K562 (cell line): ENCODE measurements around the gene MACROD2. TPM values are rescaled to one million over a fixed set of nuclear protein-coding genes. Genes with fewer than 3 reads are reported as not detected.

Experiments used
- CUX1 ChIP-seq: fragments of 200-800 bp; sonication (Bioruptor generic); IDR thresholded peaks from 2 replicates; pipeline ENCODE4 v1.6.1; 2016; ENCODE audit warnings: missing genetic modification characterization, missing compliant biosample characterization
- MAX ChIP-seq: sonication (generic); formaldehyde crosslinking; IDR thresholded peaks from 2 replicates; pipeline ENCODE4 v1.9.0; 2022; ENCODE audit warnings: mild to moderate bottlenecking, missing genetic modification reagents
- PYGO2 ChIP-seq: fragments of 450-650 bp; IDR thresholded peaks from 2 replicates; pipeline ENCODE4 v1.6.1; 2016; ENCODE audit warnings: mild to moderate bottlenecking, missing genetic modification characterization, moderate library complexity, missing compliant biosample characterization
- REST ChIP-seq, 2 experiments: fragments of 450-650 bp; formaldehyde crosslinking in 1 of 2; IDR thresholded peaks; 2 replicates each; pipeline versions ENCODE4 v1.4.0 to v1.6.1; 2014 to 2020; ENCODE audit warnings: mild to moderate bottlenecking in 2 of 2, borderline replicate concordance in 1 of 2, low read depth in 1 of 2
- USF2 ChIP-seq: sonication (generic); formaldehyde crosslinking; IDR thresholded peaks from 2 replicates; pipeline ENCODE4 v1.5.0; 2020; ENCODE audit warnings: missing genetic modification reagents
- polyA plus RNA-seq, 8 experiments: library from polyadenylated mRNA; depleted of rRNA in 4 of 8; stranded (reverse) in 5 of 8; unstranded in 3 of 8; fragments of >200 nt; fragmentation: Nextera tagmentation in 2 of 8; fragmentation: Illumina TruSeq in 1 of 8; extraction: Ambion mirVana in 2 of 8; extraction: Trizol in 1 of 8; gene quantifications; 2 replicates each; pipeline versions ENCODE4 v1.2.1 to v1.2.3, GENCODE V29; 2011 to 2014; ENCODE audit warnings: inconsistent platforms in 1 of 8, missing spikeins in 1 of 8
- total RNA-seq, 7 experiments: library from RNA; depleted of rRNA in 6 of 7; stranded (reverse); fragments of >200 nt in 6 of 7; fragmentation: Illumina TruSeq in 2 of 7; extraction: Trizol in 2 of 7; gene quantifications; 2 replicates each; pipeline versions ENCODE4 v1.2.1 to v1.2.3, GENCODE V29; 2011 to 2021; ENCODE audit warnings: low replicate concordance in 1 of 7

The MACROD2 gene
- total and polyA plus RNA-seq, 9 of the 15 experiments (the other 6 are each of a cell fraction or from before 2014, with no cell fraction given): not detected

GRCh38 chr20:15823718-15824117, 1828.4 kb downstream of the MACROD2 start (continued):
- no peak for TF ChIP-seq PYGO2 (tag)
- TF ChIP-seq CUX1 (CRISPR knock-in tag): no peak
- TF ChIP-seq USF2 (CRISPR knock-in tag): no peak
- no peak for TF ChIP-seq REST (IDR thresholded peaks at IDR 0.05; ENCODE audit: borderline replicate concordance)
- TF ChIP-seq REST (CRISPR knock-in tag; IDR thresholded peaks at IDR 0.05; ENCODE audit: low read depth): no peak
- TF ChIP-seq MAX (CRISPR knock-in tag): no peak
